ENCODE results near the gene ERGIC1. TPM values are rescaled to one million over a fixed set of nuclear protein-coding genes. Genes with fewer than 3 reads are reported as not detected.

The ERGIC1 gene
- total and polyA plus RNA-seq, 2 of the 13 experiments (the other 11 are each of a cell fraction or from before 2014, with no cell fraction given): 78.5 to 184 TPM

DNA sequence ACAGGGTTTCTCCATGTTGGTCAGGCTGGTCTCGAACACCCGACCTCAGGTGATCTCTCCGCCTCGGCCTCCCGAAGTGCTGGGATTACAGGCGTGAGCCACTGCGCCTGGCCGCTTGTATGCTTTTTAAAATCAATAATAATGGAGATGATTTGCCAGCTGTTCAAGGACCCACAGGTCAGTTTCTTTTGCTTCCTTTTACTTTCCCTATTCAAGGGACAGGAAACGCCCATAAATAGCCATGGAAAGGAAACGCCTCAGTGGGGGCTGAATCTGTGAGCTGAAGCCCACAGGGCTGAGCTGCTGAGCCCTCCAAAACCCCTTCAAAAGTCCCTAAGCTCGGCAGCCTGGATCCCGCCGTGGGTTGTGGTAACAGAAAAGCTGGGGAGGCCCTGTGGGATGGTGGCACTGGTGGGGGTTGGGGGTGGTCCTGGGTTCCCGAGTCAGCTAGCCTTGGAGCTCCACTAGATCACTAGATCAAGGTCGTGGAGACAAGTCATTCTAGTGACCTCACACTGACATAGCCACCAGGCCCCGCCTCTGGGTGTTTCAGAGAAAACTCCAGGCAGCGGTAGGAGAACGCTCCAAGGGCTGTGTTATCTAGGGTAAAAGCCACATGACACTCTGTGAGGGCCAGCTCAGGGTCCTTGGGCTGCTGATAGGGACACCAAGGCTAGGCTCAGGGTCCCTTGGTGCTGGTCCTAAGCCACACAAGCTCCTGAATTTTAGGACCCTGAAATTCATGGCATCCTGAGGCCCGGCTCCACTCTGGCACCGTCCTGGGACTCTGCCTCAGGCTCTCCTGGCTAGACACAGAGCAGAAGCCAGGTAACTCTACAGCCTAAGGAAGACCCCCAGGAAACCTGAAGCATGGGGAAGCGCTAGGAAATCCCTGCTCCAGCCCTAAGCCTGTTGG, 45.0 kb upstream of the ERGIC1 start (continued):
- TF ChIP-seq, protein P1, sequence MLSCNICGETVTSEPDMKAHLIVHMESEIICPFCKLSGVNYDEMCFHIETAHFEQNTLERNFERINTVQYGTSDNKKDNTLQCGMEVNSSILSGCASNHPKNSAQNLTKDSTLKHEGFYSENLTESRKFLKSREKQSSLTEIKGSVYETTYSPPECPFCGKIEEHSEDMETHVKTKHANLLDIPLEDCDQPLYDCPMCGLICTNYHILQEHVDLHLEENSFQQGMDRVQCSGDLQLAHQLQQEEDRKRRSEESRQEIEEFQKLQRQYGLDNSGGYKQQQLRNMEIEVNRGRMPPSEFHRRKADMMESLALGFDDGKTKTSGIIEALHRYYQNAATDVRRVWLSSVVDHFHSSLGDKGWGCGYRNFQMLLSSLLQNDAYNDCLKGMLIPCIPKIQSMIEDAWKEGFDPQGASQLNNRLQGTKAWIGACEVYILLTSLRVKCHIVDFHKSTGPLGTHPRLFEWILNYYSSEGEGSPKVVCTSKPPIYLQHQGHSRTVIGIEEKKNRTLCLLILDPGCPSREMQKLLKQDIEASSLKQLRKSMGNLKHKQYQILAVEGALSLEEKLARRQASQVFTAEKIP (CRISPR knock-in tag; IDR thresholded peaks at IDR 0.05; ENCODE audit: borderline replicate concordance): no peak
- no peak for TF ChIP-seq GTF3A (CRISPR knock-in tag; conservative IDR thresholded peaks at IDR 0.05)
- no peak for TF ChIP-seq ZSCAN22 (CRISPR knock-in tag; IDR thresholded peaks at IDR 0.05)
- peak; percentile 55; the same call in 1 of the 2 replicates for TF ChIP-seq CREB1 (IDR thresholded peaks at IDR 0.05)
- TF ChIP-seq CREB1 (CRISPR knock-in tag; IDR thresholded peaks at IDR 0.05): peak; percentile 40; the same call in 1 of the 2 replicates
- TF ChIP-seq DNMT1 (CRISPR knock-in tag; IDR thresholded peaks at IDR 0.05): no peak
- TF ChIP-seq, protein P2, sequence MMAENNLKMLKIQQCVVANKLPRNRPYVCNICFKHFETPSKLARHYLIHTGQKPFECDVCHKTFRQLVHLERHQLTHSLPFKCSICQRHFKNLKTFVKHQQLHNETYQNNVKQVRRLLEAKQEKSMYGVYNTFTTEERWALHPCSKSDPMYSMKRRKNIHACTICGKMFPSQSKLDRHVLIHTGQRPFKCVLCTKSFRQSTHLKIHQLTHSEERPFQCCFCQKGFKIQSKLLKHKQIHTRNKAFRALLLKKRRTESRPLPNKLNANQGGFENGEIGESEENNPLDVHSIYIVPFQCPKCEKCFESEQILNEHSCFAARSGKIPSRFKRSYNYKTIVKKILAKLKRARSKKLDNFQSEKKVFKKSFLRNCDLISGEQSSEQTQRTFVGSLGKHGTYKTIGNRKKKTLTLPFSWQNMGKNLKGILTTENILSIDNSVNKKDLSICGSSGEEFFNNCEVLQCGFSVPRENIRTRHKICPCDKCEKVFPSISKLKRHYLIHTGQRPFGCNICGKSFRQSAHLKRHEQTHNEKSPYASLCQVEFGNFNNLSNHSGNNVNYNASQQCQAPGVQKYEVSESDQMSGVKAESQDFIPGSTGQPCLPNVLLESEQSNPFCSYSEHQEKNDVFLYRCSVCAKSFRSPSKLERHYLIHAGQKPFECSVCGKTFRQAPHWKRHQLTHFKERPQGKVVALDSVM (CRISPR knock-in tag; IDR thresholded peaks at IDR 0.05): 0 out of 2 replicates have a peak, but pooled peaks have one; percentile 3
- TF ChIP-seq DPF2 (CRISPR knock-in tag; IDR thresholded peaks at IDR 0.05; ENCODE audit: borderline replicate concordance, low read depth): peak; percentile 37; the same call in 1 of the 2 replicates
- TF ChIP-seq, protein P3, sequence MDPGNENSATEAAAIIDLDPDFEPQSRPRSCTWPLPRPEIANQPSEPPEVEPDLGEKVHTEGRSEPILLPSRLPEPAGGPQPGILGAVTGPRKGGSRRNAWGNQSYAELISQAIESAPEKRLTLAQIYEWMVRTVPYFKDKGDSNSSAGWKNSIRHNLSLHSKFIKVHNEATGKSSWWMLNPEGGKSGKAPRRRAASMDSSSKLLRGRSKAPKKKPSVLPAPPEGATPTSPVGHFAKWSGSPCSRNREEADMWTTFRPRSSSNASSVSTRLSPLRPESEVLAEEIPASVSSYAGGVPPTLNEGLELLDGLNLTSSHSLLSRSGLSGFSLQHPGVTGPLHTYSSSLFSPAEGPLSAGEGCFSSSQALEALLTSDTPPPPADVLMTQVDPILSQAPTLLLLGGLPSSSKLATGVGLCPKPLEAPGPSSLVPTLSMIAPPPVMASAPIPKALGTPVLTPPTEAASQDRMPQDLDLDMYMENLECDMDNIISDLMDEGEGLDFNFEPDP (CRISPR knock-in tag; conservative IDR thresholded peaks at IDR 0.05): no peak
- TF ChIP-seq RBAK (CRISPR knock-in tag; IDR thresholded peaks at IDR 0.05): no peak
- TF ChIP-seq ZNF343 (CRISPR knock-in tag; IDR thresholded peaks at IDR 0.05): peak; percentile 14; the same call in 1 of the 2 replicates
- TF ChIP-seq ZNF281 (CRISPR knock-in tag; IDR thresholded peaks at IDR 0.05; ENCODE audit: borderline replicate concordance): peak; percentile 50; the same call in 1 of the 2 replicates
- no peak; the same call in 1 of the 2 replicates for TF ChIP-seq ZFY (CRISPR knock-in tag; IDR thresholded peaks at IDR 0.05)
- TF ChIP-seq, protein P4, sequence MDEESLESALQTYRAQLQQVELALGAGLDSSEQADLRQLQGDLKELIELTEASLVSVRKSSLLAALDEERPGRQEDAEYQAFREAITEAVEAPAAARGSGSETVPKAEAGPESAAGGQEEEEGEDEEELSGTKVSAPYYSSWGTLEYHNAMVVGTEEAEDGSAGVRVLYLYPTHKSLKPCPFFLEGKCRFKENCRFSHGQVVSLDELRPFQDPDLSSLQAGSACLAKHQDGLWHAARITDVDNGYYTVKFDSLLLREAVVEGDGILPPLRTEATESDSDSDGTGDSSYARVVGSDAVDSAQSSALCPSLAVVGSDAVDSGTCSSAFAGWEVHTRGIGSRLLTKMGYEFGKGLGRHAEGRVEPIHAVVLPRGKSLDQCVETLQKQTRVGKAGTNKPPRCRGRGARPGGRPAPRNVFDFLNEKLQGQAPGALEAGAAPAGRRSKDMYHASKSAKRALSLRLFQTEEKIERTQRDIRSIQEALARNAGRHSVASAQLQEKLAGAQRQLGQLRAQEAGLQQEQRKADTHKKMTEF (CRISPR knock-in tag; IDR thresholded peaks at IDR 0.05): no peak; the same call in 1 of the 2 replicates
- TF ChIP-seq ZNF652 (CRISPR knock-in tag; IDR thresholded peaks at IDR 0.05; ENCODE audit: borderline replicate concordance, low read depth): no peak
- TF ChIP-seq, protein P5, sequence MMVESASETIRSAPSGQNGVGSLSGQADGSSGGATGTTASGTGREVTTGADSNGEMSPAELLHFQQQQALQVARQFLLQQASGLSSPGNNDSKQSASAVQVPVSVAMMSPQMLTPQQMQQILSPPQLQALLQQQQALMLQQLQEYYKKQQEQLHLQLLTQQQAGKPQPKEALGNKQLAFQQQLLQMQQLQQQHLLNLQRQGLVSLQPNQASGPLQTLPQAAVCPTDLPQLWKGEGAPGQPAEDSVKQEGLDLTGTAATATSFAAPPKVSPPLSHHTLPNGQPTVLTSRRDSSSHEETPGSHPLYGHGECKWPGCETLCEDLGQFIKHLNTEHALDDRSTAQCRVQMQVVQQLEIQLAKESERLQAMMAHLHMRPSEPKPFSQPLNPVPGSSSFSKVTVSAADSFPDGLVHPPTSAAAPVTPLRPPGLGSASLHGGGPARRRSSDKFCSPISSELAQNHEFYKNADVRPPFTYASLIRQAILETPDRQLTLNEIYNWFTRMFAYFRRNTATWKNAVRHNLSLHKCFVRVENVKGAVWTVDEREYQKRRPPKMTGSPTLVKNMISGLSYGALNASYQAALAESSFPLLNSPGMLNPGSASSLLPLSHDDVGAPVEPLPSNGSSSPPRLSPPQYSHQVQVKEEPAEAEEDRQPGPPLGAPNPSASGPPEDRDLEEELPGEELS (CRISPR knock-in tag; IDR thresholded peaks at IDR 0.05): peak; percentile 24; the same call in 1 of the 2 replicates
